Right lobe of liver (tissue), 6 donors: ENCODE measurements around the gene HIP1. TPM values are rescaled to one million over a fixed set of nuclear protein-coding genes. Genes with fewer than 3 reads are reported as not detected.
"Not testable (repeated sequence)": the region's sequence is repeated elsewhere in the genome, so short reads cannot be mapped to it uniquely, and the experiment has no call there.

ENCODE experiments used
- ATAC-seq, 4 donors: fragments of 200-7000 bp; cut with Tn5 transposase; one replicate each; pipeline ENCODE4 v1.9.1; 2020; ENCODE audit warnings: mild to moderate bottlenecking in 4 of 4, moderate library complexity in 4 of 4
- DNase-seq, 3 donors: peaks; one replicate each; pipeline ENCODE4 v3.0.0-alpha.2; 2020
- H3K27ac ChIP-seq, 3 donors: fragments of 200-600 bp; one replicate each; pipeline ENCODE4 v1.8.0; 2022
- H3K27me3 ChIP-seq, 2 donors: fragments of 200-600 bp; one replicate each; pipeline ENCODE4 v1.8.0; 2022
- H3K36me3 ChIP-seq, 4 donors: fragments of 200-600 bp; sonication (generic) in 1 of 4; one replicate each; pipeline versions ENCODE4 v1.5.1 to v1.8.0; 2017 to 2022; ENCODE audit warnings: control low read depth in 1 of 4
- H3K4me1 ChIP-seq, 4 donors: fragments of 200-600 bp; sonication (generic) in 1 of 4; one replicate each; pipeline versions ENCODE4 v1.5.1 to v1.8.0; 2017 to 2022; ENCODE audit warnings: control low read depth in 1 of 4
- H3K4me3 ChIP-seq, 3 donors: fragments of 200-600 bp; one replicate each; pipeline ENCODE4 v1.8.0; 2022
- H3K9me3 ChIP-seq, 4 donors: fragments of 200-600 bp; sonication (generic) in 1 of 4; one replicate each; pipeline versions ENCODE4 v1.5.1 to v1.8.0; 2017 to 2022; ENCODE audit warnings: control low read depth in 1 of 4
- POLR2A ChIP-seq: fragments of 450-650 bp; IDR thresholded peaks from one replicate; pipeline ENCODE4 v1.6.1; 2017; ENCODE audit warnings: antibody characterized with exemption, mild to moderate bottlenecking
- WGBS: methylation state at CpG from one replicate; pipeline ENCODE4 v1.1.6; 2018; ENCODE audit warnings: low coverage, low lambda C conversion rate; ENCODE audit not compliant: insufficient coverage; ENCODE audit errors: missing lambda C conversion rate; 5-methylcytosine and 5-hydroxymethylcytosine counted together
- intact Hi-C, 2 donors: fragments of 100-400 bp; cut with DNase I; formaldehyde crosslinking; loops; one replicate each; pipeline versions ENCODE4 v1.11.2 to v1.14.1; 2022
- total RNA-seq, 6 experiments: library from RNA; depleted of rRNA in 2 of 6; stranded (reverse); fragments of >200 nt in 2 of 6; fragmentation: NEBNext Ultra II Directional in 3 of 6; extraction: Animal tissue kit (Norgen Biotek cat#: 25700) in 3 of 6; gene quantifications; one replicate each; pipeline versions ENCODE4 v1.1.0 to v1.2.4, GENCODE V29; 2016 to 2023
- TF ChIP-seq, protein P1 (sequence below), 4 donors: fragments of 200-600 bp in 3 of 4; fragments of 450-650 bp in 1 of 4; IDR thresholded peaks; one replicate each; pipeline versions ENCODE4 v1.5.1 to v1.8.0; 2016 to 2022; ENCODE audit warnings: antibody characterized with exemption in 4 of 4, mild to moderate bottlenecking in 2 of 4
- donor health status: DM: no; HTN: yes; CAD: no.
- donor health status: DM: no; HTN: no; CAD: no.
- donor health status: DM: no; HTN: no; CAD: no.
- donor health status: DM: no; HTN: yes; CAD: no.
- donor health status: DM: no; HTN: yes; CAD: no.

HIP1 gene
- total RNA-seq, 6 experiments from 2014 or later: 17.6 to 23.0 (median 18.8) TPM

DNA sequence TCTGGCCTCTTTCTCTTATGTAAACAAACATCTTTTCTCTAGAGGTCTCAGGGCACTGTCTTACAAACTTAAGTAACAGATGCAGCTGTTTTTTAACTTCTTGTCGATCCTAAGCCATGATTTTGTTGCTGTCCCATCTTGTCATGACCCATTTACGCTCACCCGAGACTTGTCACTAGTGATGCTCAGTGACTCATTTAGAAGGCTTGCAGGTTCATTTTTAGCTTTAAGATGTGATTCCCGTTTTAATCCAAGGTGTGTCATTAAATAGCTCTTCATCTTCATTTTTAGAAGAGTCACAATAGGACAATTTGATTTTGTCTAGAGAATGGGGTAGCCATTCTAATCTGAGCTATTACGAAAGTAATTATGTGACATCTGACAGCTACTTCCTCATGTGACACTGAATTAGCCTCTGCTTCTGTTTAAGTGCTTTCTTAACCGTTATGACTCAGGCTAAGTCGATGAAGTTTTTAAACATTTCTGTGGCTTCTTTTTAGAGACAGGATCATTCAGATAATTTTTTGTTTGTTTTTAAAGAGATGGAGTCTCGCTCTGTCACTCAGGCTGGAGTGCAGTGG lies 203.9 kb downstream of the HIP1 start:
- intact Hi-C loops: no loop called here
- Histone ChIP-seq H3K27me3 (no peaks in the 10 kb centered on the region), H3K36me3 (peaks cover 0 to 32% (median 12%) of the 10 kb centered on the region in 4 donors), H3K9me3 (no peaks in the 10 kb centered on the region), H3K27ac (no peak overlapping the region), H3K4me3 (no peak overlapping the region), H3K4me1 (no peaks in the 10 kb centered on the region)
- 62% methylated on average over 8 of the region's 8 CpGs for WGBS
- peak in 2 of 4 donors; percentile 49 to 56 for ATAC-seq
- TF ChIP-seq, protein P1, sequence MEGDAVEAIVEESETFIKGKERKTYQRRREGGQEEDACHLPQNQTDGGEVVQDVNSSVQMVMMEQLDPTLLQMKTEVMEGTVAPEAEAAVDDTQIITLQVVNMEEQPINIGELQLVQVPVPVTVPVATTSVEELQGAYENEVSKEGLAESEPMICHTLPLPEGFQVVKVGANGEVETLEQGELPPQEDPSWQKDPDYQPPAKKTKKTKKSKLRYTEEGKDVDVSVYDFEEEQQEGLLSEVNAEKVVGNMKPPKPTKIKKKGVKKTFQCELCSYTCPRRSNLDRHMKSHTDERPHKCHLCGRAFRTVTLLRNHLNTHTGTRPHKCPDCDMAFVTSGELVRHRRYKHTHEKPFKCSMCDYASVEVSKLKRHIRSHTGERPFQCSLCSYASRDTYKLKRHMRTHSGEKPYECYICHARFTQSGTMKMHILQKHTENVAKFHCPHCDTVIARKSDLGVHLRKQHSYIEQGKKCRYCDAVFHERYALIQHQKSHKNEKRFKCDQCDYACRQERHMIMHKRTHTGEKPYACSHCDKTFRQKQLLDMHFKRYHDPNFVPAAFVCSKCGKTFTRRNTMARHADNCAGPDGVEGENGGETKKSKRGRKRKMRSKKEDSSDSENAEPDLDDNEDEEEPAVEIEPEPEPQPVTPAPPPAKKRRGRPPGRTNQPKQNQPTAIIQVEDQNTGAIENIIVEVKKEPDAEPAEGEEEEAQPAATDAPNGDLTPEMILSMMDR (IDR thresholded peaks at IDR 0.05): no peak
- TF ChIP-seq POLR2A: no peak
- DNase-seq: no peak

DNA sequence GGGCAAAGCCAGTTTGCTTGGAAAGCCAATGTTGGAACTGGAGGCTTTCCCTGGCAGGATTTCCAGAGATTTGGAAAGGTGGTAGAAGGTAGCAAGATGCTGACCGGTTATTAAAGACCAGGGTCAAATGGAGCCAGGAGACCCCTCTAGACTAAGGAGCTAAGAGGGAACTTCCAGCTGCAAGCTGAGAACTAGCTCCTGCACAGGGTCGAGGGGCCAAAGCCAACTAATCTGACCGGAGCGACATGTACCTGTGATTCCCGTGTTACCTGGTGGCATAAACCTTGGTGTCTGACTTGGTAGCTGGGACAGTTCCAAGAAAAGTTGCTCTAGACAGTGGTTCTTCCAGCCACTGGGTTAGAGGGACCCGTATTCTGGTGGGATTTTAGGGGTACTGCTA lies 204.8 kb downstream of the HIP1 start:
- Histone ChIP-seq H3K9me3 (no peaks in the 10 kb centered on the region), H3K27ac (no peak overlapping the region), H3K36me3 (peaks cover 0 to 23% (median 7%) of the 10 kb centered on the region in 4 donors), H3K4me1 (no peaks in the 10 kb centered on the region), H3K4me3 (no peak overlapping the region), H3K27me3 (no peaks in the 10 kb centered on the region)
- DNase-seq (peak in 1 of 3 donors; percentile 29), ATAC-seq (no peak)
- WGBS: 100% methylated on average over 2 of the region's 6 CpGs
- TF ChIP-seq, protein P1 (IDR thresholded peaks at IDR 0.05): no peak
- no peak for TF ChIP-seq POLR2A
- intact Hi-C loops: no loop called here

- ATAC-seq (no peak), DNase-seq (no peak)
- TF ChIP-seq, protein P1 (IDR thresholded peaks at IDR 0.05): no peak
- TF ChIP-seq POLR2A: no peak
- no peak overlapping the region for H3K27ac ChIP-seq
- H3K27me3 ChIP-seq: no peaks in the 10 kb centered on the region
- no peaks in the 10 kb centered on the region for H3K9me3 ChIP-seq
- H3K4me3 ChIP-seq: no peak overlapping the region
- peaks cover 0 to 13% (median 3%) of the 10 kb centered on the region in 4 donors for H3K36me3 ChIP-seq
- intact Hi-C loops: no loop called here
- no peaks in the 10 kb centered on the region for H3K4me1 ChIP-seq
- 92% methylated on average over 3 of the region's 4 CpGs for WGBS
Observed at GRCh38 chr7:75532639-75533038, 206.1 kb downstream of the HIP1 start.

DNA sequence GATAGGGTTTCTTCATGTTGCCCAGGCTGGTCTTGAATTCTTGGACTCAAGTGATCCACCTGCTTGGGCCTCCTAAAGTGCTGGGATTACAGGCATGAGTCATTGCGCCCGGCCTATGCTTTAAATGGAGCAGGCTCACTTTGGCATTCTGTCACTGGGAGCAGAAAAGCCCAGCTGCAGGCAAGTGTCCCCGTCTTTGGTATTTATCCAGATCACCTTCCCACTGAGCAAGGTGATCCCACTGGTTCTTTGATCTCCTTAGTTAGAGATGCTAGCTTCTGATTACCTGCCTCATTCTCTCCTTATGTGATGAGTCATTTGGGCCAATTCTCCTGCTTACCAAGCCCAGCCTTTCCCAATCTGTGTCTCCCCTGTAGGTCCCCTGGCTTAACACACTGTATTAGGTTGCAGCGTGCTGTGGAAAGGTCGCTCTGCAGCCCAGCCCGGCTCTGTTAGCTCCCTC lies 207.4 kb downstream of the HIP1 start:
- 68% methylated on average over 2 of the region's 6 CpGs for WGBS
- no peak overlapping the region for H3K27ac ChIP-seq
- H3K36me3 ChIP-seq: peaks cover 0 to under 1% (median 0%) of the 10 kb centered on the region in 4 donors
- DNase-seq (peak in 1 of 3 donors; percentile 13), ATAC-seq (no peak)
- no peaks in the 10 kb centered on the region for H3K27me3 ChIP-seq
- TF ChIP-seq POLR2A: no peak
- TF ChIP-seq, protein P1 (IDR thresholded peaks at IDR 0.05): no peak
- peaks cover 0 to 6% (median 3%) of the 10 kb centered on the region in 4 donors for H3K4me1 ChIP-seq
- intact Hi-C loops: no loop called here
- no peaks in the 10 kb centered on the region for H3K9me3 ChIP-seq
- no peak overlapping the region for H3K4me3 ChIP-seq

DNA sequence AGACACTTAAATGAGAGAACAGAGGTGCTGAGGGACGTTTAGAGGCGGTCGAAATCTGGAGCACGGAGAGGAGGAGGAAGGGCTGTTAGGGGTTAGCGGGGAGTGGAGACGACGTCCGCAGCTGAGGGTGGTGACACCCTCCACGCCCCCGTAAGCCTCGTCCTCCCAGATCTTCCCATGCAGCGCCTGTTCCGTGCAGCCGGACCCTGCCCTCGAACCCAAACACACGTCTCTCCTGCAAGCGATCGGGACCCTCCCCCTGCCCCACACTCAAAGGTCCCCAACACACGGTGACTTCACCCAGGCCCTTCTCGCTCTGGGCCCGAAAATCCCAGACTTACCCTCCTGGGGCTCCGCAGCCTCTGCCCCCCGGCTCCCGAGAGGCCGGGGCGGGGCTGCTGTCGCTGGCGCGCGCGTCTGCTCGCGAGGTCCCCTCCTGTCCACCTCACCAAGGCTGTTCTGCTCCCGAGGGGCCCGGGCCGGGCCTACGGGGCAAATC lies 211.5 kb downstream of the HIP1 start:
- ATAC-seq, intact Hi-C loops, H3K9me3 ChIP-seq, H3K27me3 ChIP-seq, H3K4me1 ChIP-seq: not testable (repeated sequence)
- WGBS: 0% methylated on average over 10 of the region's 37 CpGs
- Histone ChIP-seq H3K27ac (peak overlapping the region; percentile 57 to 79 (median 69)), H3K4me3 (peak overlapping the region; percentile 95 to 99 (median 96)), H3K36me3 (peaks cover 0 to 30% (median 6%) of the 10 kb centered on the region in 4 donors)
- peak in 1 of 3 donors; percentile 27 for DNase-seq

DNA sequence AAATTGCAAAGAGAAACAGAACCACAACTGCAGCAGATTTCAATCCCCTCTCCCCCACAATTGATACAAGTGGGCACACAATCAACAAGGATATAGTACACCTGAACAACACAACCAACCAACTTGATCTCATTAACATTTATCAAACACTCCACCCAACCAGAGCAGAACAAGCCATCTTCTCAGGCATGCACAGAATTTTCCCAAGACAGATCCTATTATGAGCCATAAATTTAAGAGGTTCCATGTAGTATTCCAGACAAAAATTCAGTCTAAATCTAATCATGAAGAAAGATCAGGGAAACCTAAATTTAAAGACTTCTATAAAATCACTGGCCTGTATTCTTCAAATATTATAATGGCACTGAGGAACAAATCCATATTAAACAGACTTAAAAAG lies 217.0 kb downstream of the HIP1 start:
- H3K9me3 ChIP-seq, DNase-seq, H3K4me1 ChIP-seq, intact Hi-C loops, ATAC-seq, H3K27me3 ChIP-seq, H3K27ac ChIP-seq, H3K4me3 ChIP-seq: not testable (repeated sequence)
- H3K36me3 ChIP-seq: peaks cover 0 to 30% (median 6%) of the 10 kb centered on the region in 4 donors

GRCh38 chr7:75518842-75519241 lies 219.9 kb downstream of the HIP1 start:
- H3K4me3 ChIP-seq, H3K27ac ChIP-seq, H3K27me3 ChIP-seq, H3K9me3 ChIP-seq, H3K4me1 ChIP-seq, ATAC-seq, intact Hi-C loops, DNase-seq: not testable (repeated sequence)
- WGBS: 56% methylated on average over 2 of the region's 2 CpGs
- H3K36me3 ChIP-seq: peaks cover 0 to 24% (median 2%) of the 10 kb centered on the region in 4 donors

- H3K4me3 ChIP-seq, H3K9me3 ChIP-seq, intact Hi-C loops, H3K36me3 ChIP-seq, H3K27ac ChIP-seq, H3K4me1 ChIP-seq, H3K27me3 ChIP-seq, DNase-seq: not testable (repeated sequence)
- ATAC-seq: peak in 2 of 4 donors; percentile 33 to 66
- WGBS: no CpG with 5 or more reads among the region's 4 CpGs
Observed at GRCh38 chr7:75509033-75509432, 229.7 kb downstream of the HIP1 start.
